Activated B cell treated with CpG ODN at 0.5 μM for 24 hours (primary cell): ENCODE data around the gene ZFHX2. TPM values are rescaled to one million over a fixed set of nuclear protein-coding genes. Genes with fewer than 3 reads are reported as not detected.

ENCODE experiments used
- ATAC-seq: fragments of 200-7000 bp; cut with Tn5 transposase; one replicate; pipeline ENCODE4 v1.10.0; 2021; ENCODE audit warnings: low read depth, mild to moderate bottlenecking, moderate library complexity
- CTCF ChIA-PET: fragments of 350-600 bp; sonication (Branson Sonifier 250); formaldehyde crosslinking; loops from one replicate; lab custom pipeline; 2021; ENCODE audit warnings: antibody characterized with exemption; lab: Charles Lee
- POLR2A ChIA-PET: fragments of 350-600 bp; sonication (Branson Sonifier 250); formaldehyde crosslinking; loops from one replicate; lab custom pipeline; 2021; ENCODE audit warnings: antibody characterized with exemption; lab: Charles Lee
- DNase-seq: peaks from one replicate; pipeline ENCODE4 v3.0.0; 2022
- H3K27ac Mint-ChIP-seq: one replicate; pipeline ENCODE4 v1.8.0; 2020; ENCODE audit warnings: mixed read lengths
- H3K27me3 Mint-ChIP-seq: one replicate; pipeline ENCODE4 v1.8.0; 2021; ENCODE audit warnings: mixed read lengths
- H3K36me3 Mint-ChIP-seq: one replicate; pipeline ENCODE4 v1.8.0; 2021; ENCODE audit warnings: low read depth, mixed read lengths
- H3K4me1 Mint-ChIP-seq: one replicate; pipeline ENCODE4 v1.8.0; 2021; ENCODE audit warnings: mixed read lengths
- H3K4me3 Mint-ChIP-seq: one replicate; pipeline ENCODE4 v1.8.0; 2020; ENCODE audit warnings: mild to moderate bottlenecking, mixed read lengths
- H3K9me3 Mint-ChIP-seq: one replicate; pipeline ENCODE4 v1.8.0; 2020; ENCODE audit warnings: mixed read lengths
- intact Hi-C: fragments of 100-400 bp; cut with micrococcal nuclease; formaldehyde crosslinking; loops from one replicate; pipeline ENCODE4 v1.15.1; 2024
- total RNA-seq: library from RNA; stranded (reverse); gene quantifications from 2 replicates; pipeline ENCODE4 v1.2.3, GENCODE V29; 2022
- TF ChIP-seq, protein P1 (sequence below): fragments of 200-600 bp; IDR thresholded peaks from one replicate; pipeline ENCODE4 v1.8.0; 2022; ENCODE audit warnings: antibody characterized with exemption, mild to moderate bottlenecking

ZFHX2 gene
- total RNA-seq, 1 donor from 2014 or later, result 2.6 TPM

GRCh38 chr14:23550812-23551265, 726 bp downstream of the ZFHX2 start:
- H3K36me3 Mint-ChIP-seq, result peaks cover 5% of the 10 kb centered on the region
- ATAC-seq (no peak), DNase-seq (no peak)
- CTCF ChIA-PET, result interaction anchor here (2.2 to 2.5 kb wide), 2 partner anchors 8 to 12 kb away, joined by 8 to 13 read pairs; no protein-coding TSS in a partner anchor
- H3K4me3 Mint-ChIP-seq, result no peak overlapping the region
- H3K9me3 Mint-ChIP-seq, result no peaks in the 10 kb centered on the region
- H3K27ac Mint-ChIP-seq, result peak overlapping the region; percentile 81
- POLR2A ChIA-PET, result interaction anchor here (0.7 to 3.3 kb wide), 4 partner anchors 10 to 727 kb away, joined by 3 to 15 read pairs (median 3); no protein-coding TSS in a partner anchor
- peaks cover 10% of the 10 kb centered on the region for H3K4me1 Mint-ChIP-seq
- intact Hi-C loops, result loop anchor here (1.0 to 10.0 kb wide), 10 partner anchors 12 to 894 kb away; partner anchors contain the start of genes ACIN1, ADCY4, AP1G2 and C14orf119
- TF ChIP-seq, protein P1, sequence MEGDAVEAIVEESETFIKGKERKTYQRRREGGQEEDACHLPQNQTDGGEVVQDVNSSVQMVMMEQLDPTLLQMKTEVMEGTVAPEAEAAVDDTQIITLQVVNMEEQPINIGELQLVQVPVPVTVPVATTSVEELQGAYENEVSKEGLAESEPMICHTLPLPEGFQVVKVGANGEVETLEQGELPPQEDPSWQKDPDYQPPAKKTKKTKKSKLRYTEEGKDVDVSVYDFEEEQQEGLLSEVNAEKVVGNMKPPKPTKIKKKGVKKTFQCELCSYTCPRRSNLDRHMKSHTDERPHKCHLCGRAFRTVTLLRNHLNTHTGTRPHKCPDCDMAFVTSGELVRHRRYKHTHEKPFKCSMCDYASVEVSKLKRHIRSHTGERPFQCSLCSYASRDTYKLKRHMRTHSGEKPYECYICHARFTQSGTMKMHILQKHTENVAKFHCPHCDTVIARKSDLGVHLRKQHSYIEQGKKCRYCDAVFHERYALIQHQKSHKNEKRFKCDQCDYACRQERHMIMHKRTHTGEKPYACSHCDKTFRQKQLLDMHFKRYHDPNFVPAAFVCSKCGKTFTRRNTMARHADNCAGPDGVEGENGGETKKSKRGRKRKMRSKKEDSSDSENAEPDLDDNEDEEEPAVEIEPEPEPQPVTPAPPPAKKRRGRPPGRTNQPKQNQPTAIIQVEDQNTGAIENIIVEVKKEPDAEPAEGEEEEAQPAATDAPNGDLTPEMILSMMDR, result no peak
- H3K27me3 Mint-ChIP-seq, result no peaks in the 10 kb centered on the region

GRCh38 chr14:23550131-23550811, 1.3 kb downstream of the ZFHX2 start:
- H3K36me3 Mint-ChIP-seq, result peaks cover 4% of the 10 kb centered on the region
- ChIA-PET POLR2A (interaction anchor here (0.7 to 3.3 kb wide), 3 partner anchors 10 to 72 kb away, joined by 3 to 15 read pairs (median 3); no protein-coding TSS in a partner anchor), CTCF (interaction anchor here (0.6 to 2.5 kb wide), 4 partner anchors 9 to 73 kb away, joined by 3 to 13 read pairs (median 6); no protein-coding TSS in a partner anchor)
- peaks cover 5% of the 10 kb centered on the region for H3K4me1 Mint-ChIP-seq
- no peak overlapping the region for H3K27ac Mint-ChIP-seq
- TF ChIP-seq, protein P1, result no peak
- no peak overlapping the region for H3K4me3 Mint-ChIP-seq
- DNase-seq (no peak), ATAC-seq (no peak)
- H3K9me3 Mint-ChIP-seq, result no peaks in the 10 kb centered on the region
- intact Hi-C loops, result loop anchor here (2.0 to 10.0 kb wide), 6 partner anchors 455 to 895 kb away; partner anchors contain the start of genes ACIN1, ADCY4, C14orf119 and PCK2
- no peaks in the 10 kb centered on the region for H3K27me3 Mint-ChIP-seq

GRCh38 chr14:23548351-23549318, 2.9 kb downstream of the ZFHX2 start:
- Mint-ChIP-seq H3K36me3 (peaks cover 4% of the 10 kb centered on the region), H3K27me3 (no peaks in the 10 kb centered on the region), H3K4me1 (peaks cover 4% of the 10 kb centered on the region), H3K4me3 (no peak overlapping the region), H3K9me3 (no peaks in the 10 kb centered on the region), H3K27ac (no peak overlapping the region)
- CTCF ChIA-PET, result interaction anchor here (1.2 to 2.2 kb wide), 2 partner anchors 8 to 11 kb away, joined by 3 to 13 read pairs; no protein-coding TSS in a partner anchor
- POLR2A ChIA-PET, result no interaction called here
- intact Hi-C loops, result no loop called here
- ATAC-seq (no peak), DNase-seq (no peak)
- TF ChIP-seq, protein P1, result no peak

DNA sequence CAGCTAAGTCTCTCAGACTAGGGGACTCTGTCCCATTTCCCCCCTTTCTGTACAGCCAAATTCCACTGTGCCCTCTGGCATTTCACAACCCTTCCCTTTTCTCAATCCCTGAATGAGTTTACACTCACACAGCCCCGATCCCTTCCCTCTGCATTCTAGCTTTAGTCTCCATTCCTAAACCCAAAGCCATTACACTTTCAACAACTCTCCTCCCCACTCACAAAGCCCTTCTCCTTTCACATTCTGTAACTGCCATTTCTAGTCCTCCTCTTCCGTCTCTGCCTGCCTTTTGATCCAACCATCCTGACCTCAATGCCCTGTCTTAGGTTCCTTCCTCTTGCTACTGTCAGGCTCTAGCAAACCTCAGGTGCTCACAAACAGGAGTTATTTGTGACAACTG, 3.6 kb downstream of the ZFHX2 start:
- Mint-ChIP-seq H3K9me3 (no peaks in the 10 kb centered on the region), H3K4me1 (peaks cover 4% of the 10 kb centered on the region), H3K4me3 (no peak overlapping the region), H3K36me3 (peaks cover 4% of the 10 kb centered on the region), H3K27me3 (no peaks in the 10 kb centered on the region), H3K27ac (no peak overlapping the region)
- POLR2A ChIA-PET, result no interaction called here
- TF ChIP-seq, protein P1, result no peak
- CTCF ChIA-PET, result interaction anchor here (1.2 to 1.3 kb wide), 2 partner anchors 8 to 11 kb away, joined by 3 read pairs; no protein-coding TSS in a partner anchor
- no peak for DNase-seq
- intact Hi-C loops, result no loop called here
- no peak for ATAC-seq
